Right renal cortex interstitium (tissue), 3 donors: ENCODE data around the gene POLR1C. TPM values are rescaled to one million over a fixed set of nuclear protein-coding genes. Genes with fewer than 3 reads are reported as not detected.
"Not testable (repeated sequence)": the region's sequence is repeated elsewhere in the genome, so short reads cannot be mapped to it uniquely, and the experiment has no call there.

ENCODE experiments used
- DNase-seq, 3 donors: peaks; one replicate each; pipeline ENCODE4 v3.0.0-alpha.2; 2013; ENCODE audit warnings: low read depth in 3 of 3, low spot score in 2 of 3
- polyA plus RNA-seq, 3 donors: library from polyadenylated mRNA; unstranded; fragments of 120-200 nt; gene quantifications; one replicate each; pipeline ENCODE4 v1.2.1, GENCODE V29; 2013; ENCODE audit not compliant: insufficient read length in 3 of 3

The POLR1C gene
- polyA plus RNA-seq, 3 donors = 42.8 to 49.4 (median 49.1) TPM

- DNase-seq = no peak
Observed at GRCh38 chr6:43492673-43493072, 24.2 kb upstream of the POLR1C start.

GRCh38 chr6:43493230-43493629, 23.7 kb upstream of the POLR1C start:
- no peak for DNase-seq

GRCh38 chr6:43493833-43494232, 23.1 kb upstream of the POLR1C start:
- DNase-seq = no peak

- no peak for DNase-seq
Observed at GRCh38 chr6:43494321-43494720, 22.6 kb upstream of the POLR1C start.

GRCh38 chr6:43494766-43495165, 22.1 kb upstream of the POLR1C start:
- no peak for DNase-seq

GRCh38 chr6:43495409-43495941, 21.4 kb upstream of the POLR1C start:
- no peak for DNase-seq

- no peak for DNase-seq
Observed at GRCh38 chr6:43496370-43497128, 20.3 kb upstream of the POLR1C start.

GRCh38 chr6:43497129-43497396, 19.8 kb upstream of the POLR1C start:
- DNase-seq = no peak

- no peak for DNase-seq
Observed at GRCh38 chr6:43497689-43498088, 19.2 kb upstream of the POLR1C start.

- not testable (repeated sequence) for DNase-seq
Observed at GRCh38 chr6:43498291-43498690, 18.6 kb upstream of the POLR1C start.

- DNase-seq = no peak
Observed at GRCh38 chr6:43499028-43499815, 17.7 kb upstream of the POLR1C start.

- DNase-seq = no peak
Observed at GRCh38 chr6:43500921-43501320, 16.0 kb upstream of the POLR1C start.

GRCh38 chr6:43502666-43503065, 14.2 kb upstream of the POLR1C start:
- no peak for DNase-seq

GRCh38 chr6:43503443-43503842, 13.4 kb upstream of the POLR1C start:
- DNase-seq = no peak

GRCh38 chr6:43504756-43505593, 11.9 kb upstream of the POLR1C start:
- DNase-seq = no peak

- DNase-seq = no peak
Observed at GRCh38 chr6:43505718-43506117, 11.2 kb upstream of the POLR1C start.

GRCh38 chr6:43506171-43506570, 10.7 kb upstream of the POLR1C start:
- DNase-seq = no peak

GRCh38 chr6:43506667-43507471, 10.0 kb upstream of the POLR1C start:
- peak; percentile 69 to 83 (median 81) for DNase-seq

GRCh38 chr6:43508481-43509141, 8.3 kb upstream of the POLR1C start:
- DNase-seq = no peak
